C4-2B (cell line): ENCODE measurements around the gene NHSL1.

Source experiments
- H3K27ac ChIP-seq: fragments of 450-650 bp; 2 replicates; pipeline ENCODE4 v1.5.1; 2017
- CTCF ChIP-seq: fragments of 450-650 bp; conservative IDR thresholded peaks from 2 replicates; pipeline ENCODE4 v1.5.1; 2017; ENCODE audit warnings: mild to moderate bottlenecking
- ZFX ChIP-seq: fragments of 450-650 bp; IDR thresholded peaks from 2 replicates; pipeline ENCODE4 v1.6.1; 2017

The NHSL1 gene

GRCh38 chr6:138468320-138469015, 30.8 kb downstream of the NHSL1 start:
- peak overlapping the region; percentile 96 for H3K27ac ChIP-seq
- TF ChIP-seq ZFX (no peak), CTCF (no peak)

GRCh38 chr6:138467901-138468300, 31.4 kb downstream of the NHSL1 start:
- TF ChIP-seq ZFX: no peak
- no peak for TF ChIP-seq CTCF
- peak overlapping the region; percentile 96 for H3K27ac ChIP-seq

GRCh38 chr6:138465007-138465645, 34.2 kb downstream of the NHSL1 start:
- H3K27ac ChIP-seq: no peak overlapping the region
- TF ChIP-seq CTCF: no peak
- no peak for TF ChIP-seq ZFX

- no peak for TF ChIP-seq ZFX
- H3K27ac ChIP-seq: no peak overlapping the region
These were observed 35.2 kb downstream of the NHSL1 start for GRCh38 chr6:138464085-138464484.

GRCh38 chr6:138461647-138462046, 37.6 kb downstream of the NHSL1 start:
- no peak overlapping the region for H3K27ac ChIP-seq
- TF ChIP-seq ZFX: no peak
- TF ChIP-seq CTCF: no peak

GRCh38 chr6:138456401-138456790, 42.9 kb downstream of the NHSL1 start:
- H3K27ac ChIP-seq: no peak overlapping the region
- no peak for TF ChIP-seq ZFX
- no peak for TF ChIP-seq CTCF

- TF ChIP-seq ZFX: no peak
- TF ChIP-seq CTCF: no peak
- no peak overlapping the region for H3K27ac ChIP-seq
These were observed 43.4 kb downstream of the NHSL1 start for GRCh38 chr6:138455746-138456400.
